ENCODE data around the gene PP2D1. TPM values are rescaled to one million over a fixed set of nuclear protein-coding genes. Genes with fewer than 3 reads are reported as not detected.

PP2D1 gene
- total RNA-seq, 1 experiment from 2014 or later = not detected

GRCh38 chr3:20055020-20055775, 43.1 kb upstream of the PP2D1 start:
- no TSS peak for BruUV-seq (replicated peaks)
- in situ Hi-C loops (cut with HindIII; ENCODE audit: low pct_unique_long_range_greater_than_20kb, low sequenced_read_pairs) = no loop called here
- DNase-seq (ENCODE audit: low read depth, low spot score) = no peak
- CTCF ChIA-PET = no interaction called here
- POLR2A ChIA-PET = no interaction called here
- TF ChIP-seq REST (IDR thresholded peaks at IDR 0.05; ENCODE audit: insufficient read depth in 1 of 2, low read depth in 2 of 2, low read length in 1 of 2) = no peak
- no peak for TF ChIP-seq CTCF (IDR thresholded peaks at IDR 0.05)
- no peak for TF ChIP-seq SIN3A (IDR thresholded peaks at IDR 0.05; ENCODE audit: borderline replicate concordance, insufficient read depth, low read depth, low read length)
- no peak for TF ChIP-seq TCF7L2 (IDR thresholded peaks at IDR 0.05; ENCODE audit: low read depth, low read length)
- TF ChIP-seq POLR2AphosphoS5 (IDR thresholded peaks at IDR 0.05; ENCODE audit: low read depth, low read length) = no peak
- no peaks in the 10 kb centered on the region for H3K27me3 ChIP-seq (ENCODE audit: control insufficient read depth, insufficient read depth, low read length)
- intact Hi-C loops (cut with micrococcal nuclease; ENCODE audit: unreplicated experiment) = no loop called here
- H3K9me3 ChIP-seq (ENCODE audit: control insufficient read depth, insufficient read depth, low read depth, low read length) = no peaks in the 10 kb centered on the region
- no peak overlapping the region for H3K4me3 ChIP-seq (ENCODE audit: low read depth in 2 of 2, low read length in 2 of 2)
- H3K27ac ChIP-seq (ENCODE audit: low read length) = no peak overlapping the region
- H3K36me3 ChIP-seq (ENCODE audit: control insufficient read depth, insufficient read depth, low read length) = no peaks in the 10 kb centered on the region
- H3K4me1 ChIP-seq (ENCODE audit: control insufficient read depth, insufficient read depth, low read length) = peaks cover 9% of the 10 kb centered on the region
- ATAC-seq = peak; percentile 54; the same call in 1 of the 2 replicates

GRCh38 chr3:20054549-20054987, 42.5 kb upstream of the PP2D1 start:
- no peaks in the 10 kb centered on the region for H3K27me3 ChIP-seq (ENCODE audit: control insufficient read depth, insufficient read depth, low read length)
- no peak overlapping the region for H3K27ac ChIP-seq (ENCODE audit: low read length)
- ChIA-PET CTCF (no interaction called here), POLR2A (no interaction called here)
- peaks cover 9% of the 10 kb centered on the region for H3K4me1 ChIP-seq (ENCODE audit: control insufficient read depth, insufficient read depth, low read length)
- peak; percentile 96 for ATAC-seq
- no peak overlapping the region for H3K4me3 ChIP-seq (ENCODE audit: low read depth in 2 of 2, low read length in 2 of 2)
- TF ChIP-seq REST (IDR thresholded peaks at IDR 0.05; ENCODE audit: insufficient read depth in 1 of 2, low read depth in 2 of 2, low read length in 1 of 2) (no peak), POLR2AphosphoS5 (IDR thresholded peaks at IDR 0.05; ENCODE audit: low read depth, low read length) (no peak), CTCF (IDR thresholded peaks at IDR 0.05) (no peak), SIN3A (IDR thresholded peaks at IDR 0.05; ENCODE audit: borderline replicate concordance, insufficient read depth, low read depth, low read length) (no peak), TCF7L2 (IDR thresholded peaks at IDR 0.05; ENCODE audit: low read depth, low read length) (no peak)
- no peaks in the 10 kb centered on the region for H3K36me3 ChIP-seq (ENCODE audit: control insufficient read depth, insufficient read depth, low read length)
- H3K9me3 ChIP-seq (ENCODE audit: control insufficient read depth, insufficient read depth, low read depth, low read length) = no peaks in the 10 kb centered on the region
- DNase-seq (ENCODE audit: low read depth, low spot score) = peak; percentile 95
- no TSS peak for BruUV-seq (replicated peaks)
- in situ Hi-C loops (cut with HindIII; ENCODE audit: low pct_unique_long_range_greater_than_20kb, low sequenced_read_pairs) = no loop called here
- intact Hi-C loops (cut with micrococcal nuclease; ENCODE audit: unreplicated experiment) = no loop called here
